Measurements from ENCODE around the gene ABCC4.
A peak's percentile ranks its signal among the peaks of the same experiment; 100 is the strongest.

The ABCC4 gene

DNA sequence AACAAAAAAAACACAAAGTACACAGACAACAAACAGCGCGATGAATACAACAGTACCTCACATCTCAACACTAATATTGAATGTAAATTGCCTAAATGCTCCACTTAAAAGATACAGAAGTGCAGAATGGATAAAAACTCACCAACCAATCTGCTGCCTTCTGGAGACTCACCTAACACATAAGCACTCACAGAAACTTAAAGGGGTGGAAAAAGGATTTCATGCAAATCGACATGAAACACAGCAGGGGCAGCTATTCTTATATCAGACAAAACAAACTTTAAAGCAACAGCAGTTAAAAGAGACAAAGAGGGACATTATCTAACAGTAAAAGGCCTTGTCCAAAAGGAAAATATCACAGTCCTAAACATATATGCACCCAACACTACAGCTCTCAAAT, 209.5 kb downstream of the ABCC4 start:
- Histone ChIP-seq H3K27me3 (replicated peaks in 2 of 5; ENCODE audit: control insufficient read depth in 4 of 5, insufficient read depth in 5 of 5, low read length in 4 of 5) (no peaks in the 10 kb centered on the region), H3K27ac (ENCODE audit: insufficient read depth in 1 of 2, low read depth in 1 of 2, low read length in 2 of 2, poor library complexity in 1 of 2, severe bottlenecking in 2 of 2) (no peak overlapping the region), H3K36me3 (ENCODE audit: control insufficient read depth in 4 of 4, insufficient read depth in 4 of 4, low read length in 3 of 4) (peaks cover 0 to 2% (median 0%) of the 10 kb centered on the region in 4 experiments), H3K4me1 (ENCODE audit: control extremely low read depth in 1 of 4, control insufficient read depth in 4 of 4, insufficient read depth in 4 of 4, low read length in 3 of 4) (peaks cover 8 to 19% (median 11%) of the 10 kb centered on the region in 4 experiments), H3K4me3 (ENCODE audit: control insufficient read depth in 1 of 7, extremely low read depth in 1 of 7, insufficient read depth in 4 of 7, low read depth in 2 of 7, low read length in 6 of 7) (no peak overlapping the region), H3K9me3 (ENCODE audit: control extremely low read depth in 1 of 5, control insufficient read depth in 4 of 5, insufficient read depth in 2 of 5, low read depth in 1 of 5, low read length in 4 of 5) (peaks cover 0 to 8% (median 0%) of the 10 kb centered on the region in 5 experiments)
- WGBS (ENCODE audit: insufficient coverage) = no CpG with 5 or more reads among the region's 3 CpGs
- DNase-seq = no peak
- ChIA-PET POLR2A (no interaction called here), CTCF (no interaction called here)

GRCh38 chr13:95087746-95088305, 213.4 kb downstream of the ABCC4 start:
- Histone ChIP-seq H3K9me3 (ENCODE audit: control extremely low read depth in 1 of 5, control insufficient read depth in 4 of 5, insufficient read depth in 2 of 5, low read depth in 1 of 5, low read length in 4 of 5) (peaks cover 0 to 3% (median 0%) of the 10 kb centered on the region in 5 experiments), H3K27ac (ENCODE audit: insufficient read depth in 1 of 2, low read depth in 1 of 2, low read length in 2 of 2, poor library complexity in 1 of 2, severe bottlenecking in 2 of 2) (no peak overlapping the region), H3K4me1 (ENCODE audit: control extremely low read depth in 1 of 4, control insufficient read depth in 4 of 4, insufficient read depth in 4 of 4, low read length in 3 of 4) (peaks cover 21 to 35% (median 21%) of the 10 kb centered on the region in 4 experiments), H3K27me3 (replicated peaks in 2 of 5; ENCODE audit: control insufficient read depth in 4 of 5, insufficient read depth in 5 of 5, low read length in 4 of 5) (no peaks in the 10 kb centered on the region), H3K36me3 (ENCODE audit: control insufficient read depth in 4 of 4, insufficient read depth in 4 of 4, low read length in 3 of 4) (no peaks in the 10 kb centered on the region), H3K4me3 (ENCODE audit: control insufficient read depth in 1 of 7, extremely low read depth in 1 of 7, insufficient read depth in 4 of 7, low read depth in 2 of 7, low read length in 6 of 7) (peak overlapping the region in 1 of 7 experiments; percentile 51)
- POLR2A ChIA-PET = no interaction called here
- CTCF ChIA-PET = interaction anchor here (1.1 kb wide), 1 partner anchor 27 kb away, joined by 3 read pairs; no protein-coding TSS in a partner anchor
- DNase-seq = peak; percentile 76 to 95 (median 89)
- WGBS (ENCODE audit: insufficient coverage) = no CpG with 5 or more reads among the region's 3 CpGs

- H3K4me3 ChIP-seq (ENCODE audit: control insufficient read depth in 1 of 7, extremely low read depth in 1 of 7, insufficient read depth in 4 of 7, low read depth in 2 of 7, low read length in 6 of 7) = no peak overlapping the region
- ChIA-PET CTCF (no interaction called here), POLR2A (no interaction called here)
- peaks cover 26 to 45% (median 28%) of the 10 kb centered on the region in 4 experiments for H3K4me1 ChIP-seq (ENCODE audit: control extremely low read depth in 1 of 4, control insufficient read depth in 4 of 4, insufficient read depth in 4 of 4, low read length in 3 of 4)
- no peak overlapping the region for H3K27ac ChIP-seq (ENCODE audit: insufficient read depth in 1 of 2, low read depth in 1 of 2, low read length in 2 of 2, poor library complexity in 1 of 2, severe bottlenecking in 2 of 2)
- WGBS (ENCODE audit: insufficient coverage) = 95% methylated on average over 2 of the region's 2 CpGs
- H3K27me3 ChIP-seq (replicated peaks in 2 of 5; ENCODE audit: control insufficient read depth in 4 of 5, insufficient read depth in 5 of 5, low read length in 4 of 5) = no peaks in the 10 kb centered on the region
- no peak for DNase-seq
- no peaks in the 10 kb centered on the region for H3K36me3 ChIP-seq (ENCODE audit: control insufficient read depth in 4 of 4, insufficient read depth in 4 of 4, low read length in 3 of 4)
- no peaks in the 10 kb centered on the region for H3K9me3 ChIP-seq (ENCODE audit: control extremely low read depth in 1 of 5, control insufficient read depth in 4 of 5, insufficient read depth in 2 of 5, low read depth in 1 of 5, low read length in 4 of 5)
Observed at GRCh38 chr13:95086761-95087160, 214.5 kb downstream of the ABCC4 start.

GRCh38 chr13:95083758-95084157, 217.5 kb downstream of the ABCC4 start:
- ChIA-PET POLR2A (interaction anchor here (0.6 kb wide), 1 partner anchor 294 kb away, joined by 3 read pairs; no protein-coding TSS in a partner anchor), CTCF (no interaction called here)
- H3K9me3 ChIP-seq (ENCODE audit: control extremely low read depth in 1 of 5, control insufficient read depth in 4 of 5, insufficient read depth in 2 of 5, low read depth in 1 of 5, low read length in 4 of 5) = no peaks in the 10 kb centered on the region
- DNase-seq = peak in 2 of 3 donors; percentile 46 to 58
- peaks cover 26 to 49% (median 26%) of the 10 kb centered on the region in 4 experiments for H3K4me1 ChIP-seq (ENCODE audit: control extremely low read depth in 1 of 4, control insufficient read depth in 4 of 4, insufficient read depth in 4 of 4, low read length in 3 of 4)
- no peaks in the 10 kb centered on the region for H3K27me3 ChIP-seq (replicated peaks in 2 of 5; ENCODE audit: control insufficient read depth in 4 of 5, insufficient read depth in 5 of 5, low read length in 4 of 5)
- 87% methylated on average over 3 of the region's 3 CpGs for WGBS (ENCODE audit: insufficient coverage)
- H3K27ac ChIP-seq (ENCODE audit: insufficient read depth in 1 of 2, low read depth in 1 of 2, low read length in 2 of 2, poor library complexity in 1 of 2, severe bottlenecking in 2 of 2) = no peak overlapping the region
- H3K36me3 ChIP-seq (ENCODE audit: control insufficient read depth in 4 of 4, insufficient read depth in 4 of 4, low read length in 3 of 4) = peaks cover 0 to 4% (median 1%) of the 10 kb centered on the region in 4 experiments
- no peak overlapping the region for H3K4me3 ChIP-seq (ENCODE audit: control insufficient read depth in 1 of 7, extremely low read depth in 1 of 7, insufficient read depth in 4 of 7, low read depth in 2 of 7, low read length in 6 of 7)

- POLR2A ChIA-PET = no interaction called here
- no peak overlapping the region for H3K27ac ChIP-seq (ENCODE audit: insufficient read depth in 1 of 2, low read depth in 1 of 2, low read length in 2 of 2, poor library complexity in 1 of 2, severe bottlenecking in 2 of 2)
- WGBS (ENCODE audit: insufficient coverage) = 65% methylated on average over 6 of the region's 7 CpGs
- peak in 2 of 3 donors; percentile 69 to 78 for DNase-seq
- H3K4me1 ChIP-seq (ENCODE audit: control extremely low read depth in 1 of 4, control insufficient read depth in 4 of 4, insufficient read depth in 4 of 4, low read length in 3 of 4) = peaks cover 21 to 42% (median 25%) of the 10 kb centered on the region in 4 experiments
- H3K4me3 ChIP-seq (ENCODE audit: control insufficient read depth in 1 of 7, extremely low read depth in 1 of 7, insufficient read depth in 4 of 7, low read depth in 2 of 7, low read length in 6 of 7) = no peak overlapping the region
- H3K9me3 ChIP-seq (ENCODE audit: control extremely low read depth in 1 of 5, control insufficient read depth in 4 of 5, insufficient read depth in 2 of 5, low read depth in 1 of 5, low read length in 4 of 5) = no peaks in the 10 kb centered on the region
- CTCF ChIA-PET = no interaction called here
- H3K36me3 ChIP-seq (ENCODE audit: control insufficient read depth in 4 of 4, insufficient read depth in 4 of 4, low read length in 3 of 4) = peaks cover 0 to 4% (median 1%) of the 10 kb centered on the region in 4 experiments
- no peaks in the 10 kb centered on the region for H3K27me3 ChIP-seq (replicated peaks in 2 of 5; ENCODE audit: control insufficient read depth in 4 of 5, insufficient read depth in 5 of 5, low read length in 4 of 5)
Observed at GRCh38 chr13:95083066-95083465, 218.2 kb downstream of the ABCC4 start.

DNA sequence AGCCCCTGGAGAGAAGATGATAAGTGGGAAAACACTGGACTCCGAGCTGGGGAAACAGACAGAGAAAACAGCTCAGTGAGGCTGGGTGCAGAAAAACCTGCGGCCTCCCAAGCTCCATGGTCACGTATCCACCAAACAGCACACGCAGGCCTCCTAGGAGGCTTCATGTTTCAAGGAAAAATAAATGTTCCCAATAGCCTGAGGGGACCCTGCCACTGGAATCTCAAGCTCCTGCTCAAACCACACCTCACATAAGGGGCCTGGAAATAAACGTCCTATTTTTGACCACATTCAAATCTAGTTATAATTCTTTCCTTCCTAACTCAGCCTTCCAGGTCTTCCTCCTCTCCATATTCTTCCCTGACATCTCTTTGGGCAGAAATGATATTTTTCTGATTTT, 225.7 kb downstream of the ABCC4 start:
- H3K27ac ChIP-seq (ENCODE audit: insufficient read depth in 1 of 2, low read depth in 1 of 2, low read length in 2 of 2, poor library complexity in 1 of 2, severe bottlenecking in 2 of 2) = no peak overlapping the region
- 78% methylated on average over 5 of the region's 5 CpGs for WGBS (ENCODE audit: insufficient coverage)
- peaks cover 0 to 6% (median 3%) of the 10 kb centered on the region in 5 experiments for H3K9me3 ChIP-seq (ENCODE audit: control extremely low read depth in 1 of 5, control insufficient read depth in 4 of 5, insufficient read depth in 2 of 5, low read depth in 1 of 5, low read length in 4 of 5)
- POLR2A ChIA-PET = no interaction called here
- H3K4me3 ChIP-seq (ENCODE audit: control insufficient read depth in 1 of 7, extremely low read depth in 1 of 7, insufficient read depth in 4 of 7, low read depth in 2 of 7, low read length in 6 of 7) = no peak overlapping the region
- CTCF ChIA-PET = no interaction called here
- H3K27me3 ChIP-seq (replicated peaks in 2 of 5; ENCODE audit: control insufficient read depth in 4 of 5, insufficient read depth in 5 of 5, low read length in 4 of 5) = no peaks in the 10 kb centered on the region
- peaks cover 0 to 25% (median 10%) of the 10 kb centered on the region in 4 experiments for H3K36me3 ChIP-seq (ENCODE audit: control insufficient read depth in 4 of 4, insufficient read depth in 4 of 4, low read length in 3 of 4)
- H3K4me1 ChIP-seq (ENCODE audit: control extremely low read depth in 1 of 4, control insufficient read depth in 4 of 4, insufficient read depth in 4 of 4, low read length in 3 of 4) = no peaks in the 10 kb centered on the region
- DNase-seq = no peak

DNA sequence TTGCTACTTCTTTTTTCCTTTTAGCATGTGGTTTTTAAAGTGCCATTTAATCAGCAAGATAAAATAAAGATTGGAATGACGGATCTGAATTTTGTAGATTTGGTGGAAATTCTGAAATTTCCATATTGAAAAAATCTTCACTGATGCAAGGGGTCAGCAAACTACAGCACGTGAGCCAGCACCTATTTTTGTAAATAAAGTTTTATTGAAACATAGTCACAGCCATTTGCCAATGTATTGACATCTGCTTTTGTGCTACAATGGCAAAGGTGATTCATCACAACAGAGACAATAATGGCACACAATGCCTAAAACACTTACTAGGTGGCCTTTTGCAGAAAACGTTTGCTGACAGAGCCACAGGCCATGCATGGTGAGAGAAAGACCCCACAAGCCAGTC, 226.4 kb downstream of the ABCC4 start:
- Histone ChIP-seq H3K36me3 (ENCODE audit: control insufficient read depth in 4 of 4, insufficient read depth in 4 of 4, low read length in 3 of 4) (peaks cover 4 to 29% (median 10%) of the 10 kb centered on the region in 4 experiments), H3K9me3 (ENCODE audit: control extremely low read depth in 1 of 5, control insufficient read depth in 4 of 5, insufficient read depth in 2 of 5, low read depth in 1 of 5, low read length in 4 of 5) (peaks cover 0 to 6% (median 3%) of the 10 kb centered on the region in 5 experiments), H3K27ac (ENCODE audit: insufficient read depth in 1 of 2, low read depth in 1 of 2, low read length in 2 of 2, poor library complexity in 1 of 2, severe bottlenecking in 2 of 2) (no peak overlapping the region), H3K4me1 (ENCODE audit: control extremely low read depth in 1 of 4, control insufficient read depth in 4 of 4, insufficient read depth in 4 of 4, low read length in 3 of 4) (no peaks in the 10 kb centered on the region), H3K4me3 (ENCODE audit: control insufficient read depth in 1 of 7, extremely low read depth in 1 of 7, insufficient read depth in 4 of 7, low read depth in 2 of 7, low read length in 6 of 7) (no peak overlapping the region), H3K27me3 (replicated peaks in 2 of 5; ENCODE audit: control insufficient read depth in 4 of 5, insufficient read depth in 5 of 5, low read length in 4 of 5) (no peaks in the 10 kb centered on the region)
- ChIA-PET CTCF (no interaction called here), POLR2A (no interaction called here)
- WGBS (ENCODE audit: insufficient coverage) = 100% methylated on average over 1 of the region's 3 CpGs
- DNase-seq = no peak
